ENCODE results near the gene PRR23E.

PRR23E gene

DNA sequence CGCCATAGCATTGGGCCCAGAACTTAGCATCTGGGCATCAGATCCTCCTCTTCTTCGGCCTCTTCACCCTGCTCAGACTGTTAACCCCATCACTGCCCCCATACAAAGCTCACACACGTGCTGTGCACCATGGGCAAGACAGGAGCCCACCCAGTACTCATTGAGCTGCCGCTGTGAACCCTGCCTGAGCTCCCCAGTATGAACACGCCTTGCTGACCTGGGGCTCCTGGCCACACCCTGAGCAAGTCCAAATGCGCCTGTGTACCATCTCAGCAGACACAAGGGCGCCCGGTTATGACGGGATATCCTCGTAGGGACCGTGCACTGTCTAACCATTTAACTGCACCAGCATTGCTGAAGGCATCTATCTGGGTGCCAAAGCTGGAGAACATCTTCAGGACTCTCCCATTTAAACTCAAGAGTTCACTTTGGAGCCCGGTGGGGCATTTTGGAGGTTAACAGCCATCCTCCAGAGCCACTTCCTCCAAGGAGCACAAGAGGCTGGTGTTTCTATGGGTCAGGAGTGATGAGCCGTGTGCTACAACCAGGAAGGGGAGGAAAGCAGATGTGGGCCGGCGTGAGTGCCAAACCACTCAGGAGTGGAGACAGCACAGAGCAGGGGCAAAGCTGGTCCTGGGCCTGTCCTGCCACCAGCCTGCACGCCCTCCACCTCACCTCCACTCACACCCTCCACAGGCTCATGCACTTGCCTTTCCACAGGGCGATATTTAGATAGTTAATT is 12.1 kb downstream of the PRR23E start:
- TF ChIP-seq GATA2 (IDR thresholded peaks at IDR 0.05; ENCODE audit: low read depth, low read length) (no peak), GATA3 (IDR thresholded peaks at IDR 0.05; ENCODE audit: low read depth, low read length) (no peak)

DNA sequence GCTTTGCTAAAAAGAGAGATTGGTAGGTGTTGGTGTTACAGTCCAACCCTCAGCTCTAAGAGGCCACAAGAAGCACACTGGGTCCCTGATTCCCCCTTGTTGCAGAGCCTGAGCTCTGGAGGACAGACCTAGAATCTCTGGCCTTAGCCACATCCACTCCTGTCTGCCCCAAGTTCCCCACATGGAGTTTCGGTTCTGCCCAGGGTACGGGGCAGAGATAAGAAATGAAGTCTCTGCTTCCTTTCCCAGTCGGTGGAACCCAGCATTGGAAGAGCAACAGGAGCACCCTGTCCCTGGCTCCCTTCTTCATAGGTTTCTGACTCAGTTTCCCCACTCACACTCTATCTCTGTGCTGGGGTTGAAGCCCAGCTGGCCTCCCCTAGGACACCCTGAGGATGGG is 13.2 kb downstream of the PRR23E start:
- no peak for TF ChIP-seq GATA2 (IDR thresholded peaks at IDR 0.05; ENCODE audit: low read depth, low read length)
- no peak for TF ChIP-seq GATA3 (IDR thresholded peaks at IDR 0.05; ENCODE audit: low read depth, low read length)

DNA sequence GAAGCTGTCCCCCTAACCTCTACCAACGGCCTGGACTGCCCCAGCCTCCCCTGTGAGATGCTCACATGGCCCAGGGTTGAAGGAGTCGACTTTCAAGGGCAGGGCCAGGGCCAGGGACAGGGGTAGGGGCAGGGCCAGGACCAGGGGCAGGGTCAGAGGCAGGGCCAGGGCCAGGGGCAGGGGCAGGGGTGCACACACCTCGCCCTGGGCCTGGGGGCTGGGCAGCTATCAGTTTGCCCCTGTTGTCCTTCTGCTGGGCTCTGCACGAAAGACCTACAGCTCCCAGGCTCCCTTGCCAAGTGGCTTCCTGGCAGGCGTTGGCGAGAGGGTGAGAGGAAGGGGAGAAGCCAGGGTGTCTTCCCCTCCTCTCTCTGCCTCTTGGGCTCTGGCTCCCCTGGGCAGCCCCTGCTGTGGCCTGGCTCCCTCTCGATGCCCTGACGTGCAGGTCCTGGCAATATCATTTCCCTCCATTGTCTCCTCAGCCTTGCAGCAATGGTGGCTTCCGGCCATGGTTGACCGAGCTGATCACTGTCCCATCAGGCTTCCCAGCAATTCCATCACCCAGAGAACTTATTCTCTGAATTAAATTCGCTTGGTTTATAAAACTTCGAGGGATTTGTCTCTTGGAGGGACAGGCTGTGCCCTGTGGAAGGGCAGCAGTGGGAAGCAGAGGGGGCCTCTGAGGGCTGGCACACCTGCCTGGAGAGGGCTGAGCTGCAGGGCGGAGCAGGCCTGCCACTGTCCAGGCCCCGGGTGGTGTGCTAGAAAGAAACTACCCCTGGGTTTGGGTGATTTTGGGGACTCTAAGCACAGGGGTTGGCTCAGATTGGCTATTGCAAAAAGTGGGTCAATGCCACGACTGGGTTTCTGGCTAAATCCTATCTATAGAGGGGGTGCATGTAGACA is 13.9 kb downstream of the PRR23E start:
- TF ChIP-seq GATA3 (IDR thresholded peaks at IDR 0.05; ENCODE audit: low read depth, low read length) = no peak
- no peak for TF ChIP-seq GATA2 (IDR thresholded peaks at IDR 0.05; ENCODE audit: low read depth, low read length)

- TF ChIP-seq GATA3 (IDR thresholded peaks at IDR 0.05; ENCODE audit: low read depth, low read length) = no peak
- TF ChIP-seq GATA2 (IDR thresholded peaks at IDR 0.05; ENCODE audit: low read depth, low read length) = no peak
Observed at GRCh38 chr3:127207727-127208482, 15.0 kb downstream of the PRR23E start.

- no peak for TF ChIP-seq GATA3 (IDR thresholded peaks at IDR 0.05; ENCODE audit: low read depth, low read length)
Observed at GRCh38 chr3:127208483-127209100, 15.7 kb downstream of the PRR23E start.

DNA sequence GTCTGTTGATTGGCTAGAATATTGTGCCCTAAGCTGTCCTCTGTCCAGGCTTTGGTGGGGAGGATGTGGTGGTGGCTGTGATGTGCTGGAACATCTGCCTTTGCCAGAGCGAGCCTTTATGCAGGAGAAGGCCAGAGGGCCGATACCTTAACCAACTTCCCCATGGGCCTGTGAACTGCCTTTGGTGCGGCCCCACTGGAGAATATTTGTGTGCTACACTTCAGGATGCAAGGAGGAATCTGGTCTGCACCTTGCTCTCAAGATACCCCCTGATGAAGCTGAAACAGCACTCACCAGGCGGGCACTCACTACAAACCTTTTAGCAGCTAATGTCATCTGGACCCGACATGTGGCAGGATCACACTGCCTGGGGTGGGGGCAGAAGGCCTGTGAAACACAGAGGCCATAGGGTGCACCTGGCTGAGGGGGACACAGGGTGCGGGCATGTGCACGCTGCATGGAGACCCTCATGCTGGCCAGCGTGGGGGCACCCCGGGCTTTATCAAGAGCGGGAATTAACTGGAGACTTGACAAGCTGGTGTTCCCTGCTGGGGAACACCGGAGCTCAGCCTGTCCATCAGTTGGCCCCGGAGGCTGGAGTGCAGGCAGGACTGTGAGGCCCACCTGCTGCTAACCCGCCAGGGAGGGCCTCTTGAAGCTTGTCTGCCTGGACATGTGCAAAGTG is 16.4 kb downstream of the PRR23E start:
- TF ChIP-seq GATA2 (IDR thresholded peaks at IDR 0.05; ENCODE audit: low read depth, low read length) = no peak
- TF ChIP-seq GATA3 (IDR thresholded peaks at IDR 0.05; ENCODE audit: low read depth, low read length) = no peak

GRCh38 chr3:127209840-127210653 is 17.1 kb downstream of the PRR23E start:
- no peak for TF ChIP-seq GATA2 (IDR thresholded peaks at IDR 0.05; ENCODE audit: low read depth, low read length)

GRCh38 chr3:127210654-127210943 is 17.7 kb downstream of the PRR23E start:
- TF ChIP-seq GATA2 (IDR thresholded peaks at IDR 0.05; ENCODE audit: low read depth, low read length) = no peak
- no peak for TF ChIP-seq GATA3 (IDR thresholded peaks at IDR 0.05; ENCODE audit: low read depth, low read length)

DNA sequence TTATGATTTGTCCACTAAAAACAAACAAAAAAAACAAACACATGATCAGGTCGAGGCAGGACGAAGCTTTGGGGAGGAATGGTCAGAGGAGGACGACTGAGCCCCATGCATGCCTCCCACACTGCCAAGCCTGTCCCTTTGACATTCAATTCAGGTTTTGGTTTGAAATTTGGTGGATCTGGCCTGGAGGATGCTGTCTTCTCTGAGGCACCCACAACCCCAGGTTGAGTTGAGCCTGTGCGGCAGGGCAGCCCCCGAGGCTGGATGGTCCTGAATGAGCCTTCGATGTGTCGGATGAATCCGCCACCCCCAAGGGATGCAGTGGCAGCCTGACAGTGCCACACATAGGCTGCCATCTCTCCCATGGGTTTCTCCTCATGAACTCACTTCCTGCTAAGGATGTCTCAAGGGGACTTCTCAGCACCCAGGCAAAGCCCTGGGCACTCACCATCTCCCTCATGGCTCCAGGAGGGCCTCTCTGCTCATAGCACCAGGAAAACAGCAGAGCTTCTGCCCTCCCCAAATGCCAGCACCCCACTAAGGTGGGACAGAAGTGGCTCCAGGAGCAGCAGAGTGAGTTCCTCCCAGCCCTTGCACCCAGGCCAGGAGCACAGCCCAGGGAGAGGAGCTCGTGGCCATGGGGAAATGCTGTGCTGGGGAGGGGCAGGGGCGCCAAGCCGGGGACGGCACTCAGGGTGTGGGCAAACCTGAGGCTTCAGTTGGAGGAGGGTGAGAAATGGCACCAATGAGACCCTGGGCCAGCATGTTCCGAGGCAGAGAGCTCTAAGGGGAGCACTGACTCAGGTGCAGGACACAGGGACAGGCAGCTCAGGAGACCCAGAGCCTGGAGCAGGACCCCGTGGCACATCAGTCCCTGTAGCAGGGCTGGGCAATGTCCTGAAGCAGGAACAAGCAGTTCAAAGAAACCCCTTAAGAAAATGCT is 18.5 kb downstream of the PRR23E start:
- no peak for TF ChIP-seq GATA2 (IDR thresholded peaks at IDR 0.05; ENCODE audit: low read depth, low read length)

DNA sequence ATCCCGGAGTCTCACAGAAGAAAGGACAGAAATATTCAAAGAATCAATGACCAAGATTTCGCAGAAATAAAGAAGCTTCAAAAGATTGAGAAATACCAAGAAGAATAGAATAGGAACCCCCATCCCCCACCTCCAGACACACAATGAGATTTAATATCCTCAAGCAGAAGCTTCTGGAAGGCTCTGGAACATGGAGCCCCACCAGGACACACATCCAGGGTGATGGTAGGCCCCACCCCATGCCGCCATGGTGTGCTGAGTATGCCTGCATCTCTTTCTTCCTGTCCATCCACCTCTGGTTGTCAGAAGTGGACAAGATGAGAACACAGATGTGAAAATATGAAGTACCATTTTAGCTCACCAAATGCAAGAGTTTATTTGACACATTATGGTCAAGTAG is 19.3 kb downstream of the PRR23E start:
- no peak for TF ChIP-seq GATA2 (IDR thresholded peaks at IDR 0.05; ENCODE audit: low read depth, low read length)
- TF ChIP-seq GATA3 (IDR thresholded peaks at IDR 0.05; ENCODE audit: low read depth, low read length) = no peak

GRCh38 chr3:127212711-127213110 is 19.8 kb downstream of the PRR23E start:
- TF ChIP-seq GATA3 (IDR thresholded peaks at IDR 0.05; ENCODE audit: low read depth, low read length) (no peak), GATA2 (IDR thresholded peaks at IDR 0.05; ENCODE audit: low read depth, low read length) (no peak)

- TF ChIP-seq GATA2 (IDR thresholded peaks at IDR 0.05; ENCODE audit: low read depth, low read length) (no peak), GATA3 (IDR thresholded peaks at IDR 0.05; ENCODE audit: low read depth, low read length) (no peak)
Observed at GRCh38 chr3:127213381-127213918, 20.5 kb downstream of the PRR23E start.

Measured in SH-SY5Y (cell line).